ENCODE measurements around the gene HSFX3. TPM values are rescaled to one million over a fixed set of nuclear protein-coding genes. Genes with fewer than 3 reads are reported as not detected.

The HSFX3 gene
- total RNA-seq, 1 experiment from 2014 or later = 0.96 TPM

DNA sequence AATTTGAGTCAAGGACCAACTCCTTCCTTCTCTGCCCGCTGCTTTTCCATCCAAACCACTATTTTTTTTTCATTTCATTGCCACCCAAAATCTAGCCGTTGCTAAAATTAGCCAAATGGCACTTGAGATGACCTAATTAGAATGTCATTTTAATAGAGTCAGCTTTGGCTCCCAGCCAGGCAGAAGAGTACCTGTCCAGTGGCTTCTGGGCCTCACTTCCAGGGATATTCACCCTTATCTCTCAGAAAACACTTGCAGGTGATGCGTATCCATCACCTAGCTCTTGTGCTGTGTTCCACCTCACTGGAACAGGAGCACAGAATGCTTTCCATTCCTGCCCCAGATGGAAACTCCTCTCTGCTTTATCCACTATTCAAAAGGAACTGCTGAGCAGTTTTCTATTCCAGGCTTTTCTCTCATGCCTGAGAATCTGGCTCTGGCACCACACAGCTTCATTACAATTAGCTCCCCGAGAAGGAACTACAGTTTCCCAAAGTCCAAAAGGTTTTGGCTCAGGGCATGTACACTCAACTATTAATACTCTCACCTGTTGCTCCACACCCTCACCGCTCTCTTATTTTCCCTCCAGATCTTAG is 19.1 kb upstream of the HSFX3 start:
- DNase-seq (ENCODE audit: low read depth, low spot score) = no peak

More for the DNA sequence above, 19.1 kb upstream of the HSFX3 start:
- H3K9ac ChIP-seq (ENCODE audit: low read length) = no peak overlapping the region
- no peak for ATAC-seq
- ChIA-PET POLR2A (no interaction called here), RAD21 (ENCODE audit: low non-redundant PET in 1 of 2, low total read pairs in 2 of 2, uncharacterized antibody in 2 of 2, unreplicated experiment in 2 of 2) (no interaction called here), CTCF (no interaction called here)
- H3K9me2 ChIP-seq (ENCODE audit: insufficient read depth) = no peaks in the 10 kb centered on the region
- H3K27me3 ChIP-seq (ENCODE audit: insufficient read depth, low read length) = no peaks in the 10 kb centered on the region
- no peak overlapping the region for H2AFZ ChIP-seq (ENCODE audit: low read depth, low read length, poor library complexity, severe bottlenecking)
- H3K36me3 ChIP-seq (ENCODE audit: control insufficient read depth in 1 of 2, insufficient read depth in 2 of 2, low read length in 2 of 2) = no peaks in the 10 kb centered on the region
- no peak overlapping the region for H3K4me3 ChIP-seq (replicated peaks in 1 of 2; ENCODE audit: low read depth in 1 of 2, low read length in 2 of 2)
- no TSS peak for BruUV-seq (replicated peaks)
- no peaks in the 10 kb centered on the region for H3K9me3 ChIP-seq (ENCODE audit: control insufficient read depth in 1 of 2, insufficient read depth in 1 of 2, low read depth in 1 of 2, low read length in 2 of 2)
- H3K4me1 ChIP-seq (ENCODE audit: control insufficient read depth in 1 of 2, insufficient read depth in 2 of 2, low read length in 2 of 2) = no peaks in the 10 kb centered on the region
- no peak overlapping the region for H3K27ac ChIP-seq (ENCODE audit: low read depth, low read length)
- intact Hi-C loops (cut with micrococcal nuclease) = no loop called here
- no peak for TF ChIP-seq CEBPB (IDR thresholded peaks at IDR 0.05; ENCODE audit: low read depth)
- no peak for TF ChIP-seq SRF (IDR thresholded peaks at IDR 0.05; ENCODE audit: low read depth)
- TF ChIP-seq EGR1 (IDR thresholded peaks at IDR 0.05; ENCODE audit: low read depth) = no peak
- TF ChIP-seq POLR2A (IDR thresholded peaks at IDR 0.05; ENCODE audit: borderline replicate concordance, extremely low read depth, insufficient read depth, insufficient read length) = no peak
- no peak for TF ChIP-seq FOSL1 (IDR thresholded peaks at IDR 0.05; ENCODE audit: low read depth)
- TF ChIP-seq SIN3A (IDR thresholded peaks at IDR 0.05; ENCODE audit: low read depth) = no peak
- TF ChIP-seq ZBTB33 (IDR thresholded peaks at IDR 0.05; ENCODE audit: extremely low read depth, insufficient replicate concordance, low read length) = no peak
- TF ChIP-seq, protein P1, sequence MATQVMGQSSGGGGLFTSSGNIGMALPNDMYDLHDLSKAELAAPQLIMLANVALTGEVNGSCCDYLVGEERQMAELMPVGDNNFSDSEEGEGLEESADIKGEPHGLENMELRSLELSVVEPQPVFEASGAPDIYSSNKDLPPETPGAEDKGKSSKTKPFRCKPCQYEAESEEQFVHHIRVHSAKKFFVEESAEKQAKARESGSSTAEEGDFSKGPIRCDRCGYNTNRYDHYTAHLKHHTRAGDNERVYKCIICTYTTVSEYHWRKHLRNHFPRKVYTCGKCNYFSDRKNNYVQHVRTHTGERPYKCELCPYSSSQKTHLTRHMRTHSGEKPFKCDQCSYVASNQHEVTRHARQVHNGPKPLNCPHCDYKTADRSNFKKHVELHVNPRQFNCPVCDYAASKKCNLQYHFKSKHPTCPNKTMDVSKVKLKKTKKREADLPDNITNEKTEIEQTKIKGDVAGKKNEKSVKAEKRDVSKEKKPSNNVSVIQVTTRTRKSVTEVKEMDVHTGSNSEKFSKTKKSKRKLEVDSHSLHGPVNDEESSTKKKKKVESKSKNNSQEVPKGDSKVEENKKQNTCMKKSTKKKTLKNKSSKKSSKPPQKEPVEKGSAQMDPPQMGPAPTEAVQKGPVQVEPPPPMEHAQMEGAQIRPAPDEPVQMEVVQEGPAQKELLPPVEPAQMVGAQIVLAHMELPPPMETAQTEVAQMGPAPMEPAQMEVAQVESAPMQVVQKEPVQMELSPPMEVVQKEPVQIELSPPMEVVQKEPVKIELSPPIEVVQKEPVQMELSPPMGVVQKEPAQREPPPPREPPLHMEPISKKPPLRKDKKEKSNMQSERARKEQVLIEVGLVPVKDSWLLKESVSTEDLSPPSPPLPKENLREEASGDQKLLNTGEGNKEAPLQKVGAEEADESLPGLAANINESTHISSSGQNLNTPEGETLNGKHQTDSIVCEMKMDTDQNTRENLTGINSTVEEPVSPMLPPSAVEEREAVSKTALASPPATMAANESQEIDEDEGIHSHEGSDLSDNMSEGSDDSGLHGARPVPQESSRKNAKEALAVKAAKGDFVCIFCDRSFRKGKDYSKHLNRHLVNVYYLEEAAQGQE (IDR thresholded peaks at IDR 0.05; ENCODE audit: low read depth) = no peak
- no peak for TF ChIP-seq ZFX (IDR thresholded peaks at IDR 0.05)
- no peak for TF ChIP-seq JUND (IDR thresholded peaks at IDR 0.05)
- TF ChIP-seq, protein P2, sequence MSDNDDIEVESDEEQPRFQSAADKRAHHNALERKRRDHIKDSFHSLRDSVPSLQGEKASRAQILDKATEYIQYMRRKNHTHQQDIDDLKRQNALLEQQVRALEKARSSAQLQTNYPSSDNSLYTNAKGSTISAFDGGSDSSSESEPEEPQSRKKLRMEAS (IDR thresholded peaks at IDR 0.05) = no peak
- TF ChIP-seq, protein P3, sequence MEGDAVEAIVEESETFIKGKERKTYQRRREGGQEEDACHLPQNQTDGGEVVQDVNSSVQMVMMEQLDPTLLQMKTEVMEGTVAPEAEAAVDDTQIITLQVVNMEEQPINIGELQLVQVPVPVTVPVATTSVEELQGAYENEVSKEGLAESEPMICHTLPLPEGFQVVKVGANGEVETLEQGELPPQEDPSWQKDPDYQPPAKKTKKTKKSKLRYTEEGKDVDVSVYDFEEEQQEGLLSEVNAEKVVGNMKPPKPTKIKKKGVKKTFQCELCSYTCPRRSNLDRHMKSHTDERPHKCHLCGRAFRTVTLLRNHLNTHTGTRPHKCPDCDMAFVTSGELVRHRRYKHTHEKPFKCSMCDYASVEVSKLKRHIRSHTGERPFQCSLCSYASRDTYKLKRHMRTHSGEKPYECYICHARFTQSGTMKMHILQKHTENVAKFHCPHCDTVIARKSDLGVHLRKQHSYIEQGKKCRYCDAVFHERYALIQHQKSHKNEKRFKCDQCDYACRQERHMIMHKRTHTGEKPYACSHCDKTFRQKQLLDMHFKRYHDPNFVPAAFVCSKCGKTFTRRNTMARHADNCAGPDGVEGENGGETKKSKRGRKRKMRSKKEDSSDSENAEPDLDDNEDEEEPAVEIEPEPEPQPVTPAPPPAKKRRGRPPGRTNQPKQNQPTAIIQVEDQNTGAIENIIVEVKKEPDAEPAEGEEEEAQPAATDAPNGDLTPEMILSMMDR (IDR thresholded peaks at IDR 0.05 in 2 of 3, conservative IDR thresholded peaks at IDR 0.05 in 1 of 3; ENCODE audit: borderline replicate concordance in 1 of 3, insufficient read depth in 1 of 3, low read depth in 2 of 3, low read length in 2 of 3) = no peak
- TF ChIP-seq, protein P4, sequence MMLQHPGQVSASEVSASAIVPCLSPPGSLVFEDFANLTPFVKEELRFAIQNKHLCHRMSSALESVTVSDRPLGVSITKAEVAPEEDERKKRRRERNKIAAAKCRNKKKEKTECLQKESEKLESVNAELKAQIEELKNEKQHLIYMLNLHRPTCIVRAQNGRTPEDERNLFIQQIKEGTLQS (IDR thresholded peaks at IDR 0.05) = no peak
- no peak for TF ChIP-seq YY1 (IDR thresholded peaks at IDR 0.05; ENCODE audit: extremely low read depth, insufficient replicate concordance, low read depth, low read length)
- no peak for TF ChIP-seq SP1 (IDR thresholded peaks at IDR 0.05; ENCODE audit: low read depth)
- no peak for TF ChIP-seq ZNF274 (IDR thresholded peaks at IDR 0.05; ENCODE audit: low read depth, low read length)
- no peak for TF ChIP-seq EZH2phosphoT487 (IDR thresholded peaks at IDR 0.05; ENCODE audit: borderline replicate concordance)
- H4K20me1 ChIP-seq (ENCODE audit: insufficient read depth) = no peaks in the 10 kb centered on the region
- no peaks in the 10 kb centered on the region for H3K79me2 ChIP-seq (ENCODE audit: insufficient read depth, low read length)
- no peak overlapping the region for H3K4me2 ChIP-seq (ENCODE audit: low read length)

Measured in HCT116 (cell line).